Measurements from ENCODE around the gene BCAS4. TPM values are rescaled to one million over a fixed set of nuclear protein-coding genes. Genes with fewer than 3 reads are reported as not detected.

Gene BCAS4
- total RNA-seq, 1 donor from 2014 or later = 3.0 TPM

- intact Hi-C loops (cut with DNase I) = no loop called here
- no peak for DNase-seq (ENCODE audit: low spot score)
Observed at GRCh38 chr20:50844430-50845100, 49.7 kb downstream of the BCAS4 start.

GRCh38 chr20:50845566-50846215 is 50.8 kb downstream of the BCAS4 start:
- no peak for DNase-seq (ENCODE audit: low spot score)
- intact Hi-C loops (cut with DNase I) = no loop called here

DNA sequence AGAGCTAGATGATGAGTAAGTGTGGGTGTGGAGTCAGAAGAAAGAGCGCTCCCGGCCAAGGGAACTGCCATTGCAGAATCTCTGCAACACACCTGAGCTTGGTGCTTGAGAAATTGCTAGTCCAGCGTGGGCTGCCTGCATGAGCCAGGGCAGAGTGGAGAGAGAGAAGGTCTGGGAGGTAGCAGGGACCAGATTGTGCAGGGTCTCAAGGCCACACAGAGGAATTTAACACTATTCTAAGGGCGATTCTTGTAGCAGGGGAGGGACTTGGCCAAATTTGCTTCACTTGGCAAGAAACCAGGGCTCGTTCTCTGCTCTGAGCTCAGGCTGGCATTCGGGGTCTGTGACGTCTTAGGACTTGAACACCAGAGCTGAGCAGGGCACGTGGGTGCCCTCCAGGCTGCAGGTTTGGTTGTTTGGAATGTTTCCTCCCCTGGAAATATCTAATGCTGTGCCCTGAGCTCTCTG is 53.5 kb downstream of the BCAS4 start:
- intact Hi-C loops (cut with DNase I) = no loop called here
- DNase-seq (ENCODE audit: low spot score) = no peak

GRCh38 chr20:50848846-50849673 is 54.2 kb downstream of the BCAS4 start:
- intact Hi-C loops (cut with DNase I) = no loop called here

GRCh38 chr20:50850721-50851286 is 55.9 kb downstream of the BCAS4 start:
- intact Hi-C loops (cut with DNase I) = no loop called here
- no peak for DNase-seq (ENCODE audit: low spot score)

More at GRCh38 chr20:50848846-50849673, 54.2 kb downstream of the BCAS4 start:
- DNase-seq (ENCODE audit: low spot score) = no peak

DNA sequence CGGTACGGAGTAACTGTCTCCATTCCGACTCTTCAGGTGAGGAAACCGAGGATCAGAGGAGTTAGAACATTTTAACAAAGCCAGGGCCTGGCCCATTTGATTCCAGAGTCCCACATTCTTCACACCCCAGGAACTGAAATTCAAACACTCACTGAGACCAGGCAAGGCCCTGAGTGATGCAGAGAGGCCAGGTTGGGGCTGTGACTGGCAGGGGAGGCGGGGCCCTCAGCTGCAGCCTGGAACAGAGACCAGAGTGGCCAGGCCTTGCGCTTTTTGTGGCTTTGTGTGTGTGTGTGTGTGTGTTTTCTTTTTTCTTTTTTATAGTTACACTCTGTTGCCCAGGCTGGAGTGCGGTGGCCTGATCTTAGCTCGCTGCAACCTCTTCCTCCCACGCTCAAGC is 57.2 kb downstream of the BCAS4 start:
- intact Hi-C loops (cut with DNase I) = no loop called here
- no peak for DNase-seq (ENCODE audit: low spot score)

DNA sequence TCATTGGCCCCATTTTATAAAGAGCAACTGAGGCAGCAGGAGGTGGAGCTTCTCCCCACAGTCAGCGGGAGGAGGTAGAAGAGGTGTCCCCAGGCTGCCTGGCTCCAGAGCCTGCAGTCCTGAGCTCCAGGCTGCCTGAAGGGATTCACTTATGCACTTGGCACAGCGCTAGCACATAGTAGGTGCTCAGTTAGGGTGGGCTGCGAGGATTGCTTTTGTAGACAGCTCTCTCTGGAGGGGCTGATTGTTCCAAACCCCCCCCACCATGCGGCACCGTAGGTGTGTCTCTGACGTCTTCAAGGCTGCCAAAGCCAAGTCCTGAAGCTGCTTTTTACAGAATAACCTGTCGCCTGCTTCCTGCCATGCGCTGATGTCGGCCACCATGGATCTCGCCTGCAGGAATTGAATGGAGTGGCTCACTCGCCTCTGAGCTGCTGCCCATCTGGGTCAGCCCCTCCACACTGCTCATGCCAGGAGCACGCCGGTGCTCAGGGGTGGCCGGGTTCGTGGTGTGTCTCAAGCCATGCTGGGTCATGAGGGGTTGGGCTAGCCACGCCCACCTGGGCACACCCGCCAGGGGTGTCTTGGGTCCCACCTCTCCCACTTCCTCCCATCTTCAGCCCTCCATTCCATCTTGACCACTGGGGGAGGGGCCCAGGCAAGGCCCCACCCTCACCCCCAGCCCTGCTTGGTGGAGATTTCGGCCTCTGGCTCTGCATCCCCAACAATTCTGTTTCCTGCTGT is 59.8 kb downstream of the BCAS4 start:
- DNase-seq (ENCODE audit: low spot score) = no peak
- intact Hi-C loops (cut with DNase I) = no loop called here

DNA sequence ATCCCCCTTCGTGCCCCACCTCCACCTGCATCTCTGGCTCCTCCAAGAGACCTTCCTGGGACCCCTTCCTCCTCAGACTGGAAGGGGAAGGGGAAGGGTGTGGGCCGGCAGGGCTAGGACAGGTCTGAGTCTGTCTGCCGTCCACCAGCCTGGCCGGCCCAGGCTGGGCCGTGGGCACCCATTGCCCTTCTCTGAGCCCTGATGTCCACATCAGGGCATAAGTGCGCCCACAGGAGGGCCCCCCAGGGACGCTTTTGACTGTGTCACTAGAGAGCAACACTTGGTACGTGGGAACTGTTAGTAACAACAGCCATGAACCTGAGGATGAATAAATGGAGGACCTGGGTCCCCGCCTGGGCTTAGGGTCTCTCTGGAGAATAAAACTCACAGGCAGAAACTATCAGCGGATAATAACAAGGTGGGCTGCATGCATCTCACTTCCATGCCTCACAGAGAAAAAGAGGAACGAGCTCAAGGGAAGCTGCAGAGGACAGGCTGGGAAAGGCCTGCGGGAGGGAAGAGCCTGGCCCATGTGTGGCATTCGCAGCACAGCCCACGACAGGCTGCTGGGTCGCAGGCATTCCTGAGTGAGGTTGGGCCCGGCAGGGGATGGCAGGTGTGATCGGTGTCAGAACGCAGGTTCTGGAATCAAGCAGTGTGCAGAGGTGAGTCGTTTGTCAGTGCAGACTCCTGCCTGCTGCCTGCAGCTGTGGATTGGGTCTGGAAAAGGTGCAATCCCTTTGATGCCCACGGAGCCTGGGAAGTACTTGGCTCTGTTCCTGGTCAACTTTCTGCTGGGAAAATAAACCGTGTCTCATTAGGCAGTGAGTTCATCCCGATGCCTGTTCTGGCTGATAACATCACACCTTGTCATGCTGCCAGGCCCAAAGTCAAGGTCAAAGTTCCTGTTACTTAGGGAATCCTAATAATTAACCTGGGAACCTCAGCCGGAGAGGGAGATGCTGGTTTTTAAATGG is 60.9 kb downstream of the BCAS4 start:
- intact Hi-C loops (cut with DNase I) = no loop called here
- no peak for DNase-seq (ENCODE audit: low spot score)

GRCh38 chr20:50856475-50857041 is 61.7 kb downstream of the BCAS4 start:
- DNase-seq (ENCODE audit: low spot score) = no peak
- intact Hi-C loops (cut with DNase I) = no loop called here

GRCh38 chr20:50857348-50857747 is 62.5 kb downstream of the BCAS4 start:
- DNase-seq (ENCODE audit: low spot score) = no peak
- intact Hi-C loops (cut with DNase I) = no loop called here

DNA sequence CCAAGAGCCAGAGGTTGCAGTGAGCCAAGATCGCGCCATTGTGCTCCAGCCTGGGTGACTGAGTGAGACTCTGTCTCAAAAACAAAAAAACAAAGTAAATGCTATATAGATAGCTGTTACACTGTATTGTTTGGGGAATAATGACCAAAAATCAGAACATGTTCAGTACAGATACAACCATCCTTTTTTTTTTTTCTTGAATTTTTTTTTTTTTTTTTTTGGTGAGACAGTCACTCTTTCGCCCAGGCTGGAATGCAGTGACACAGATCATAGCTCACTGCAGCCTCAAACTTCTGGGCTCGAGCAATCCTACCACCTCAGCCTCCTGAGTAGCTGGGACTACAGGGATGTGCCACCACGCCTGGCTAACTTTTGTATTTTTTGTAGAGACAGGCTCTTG is 63.7 kb downstream of the BCAS4 start:
- intact Hi-C loops (cut with DNase I) = no loop called here
- no peak for DNase-seq (ENCODE audit: low spot score)

DNA sequence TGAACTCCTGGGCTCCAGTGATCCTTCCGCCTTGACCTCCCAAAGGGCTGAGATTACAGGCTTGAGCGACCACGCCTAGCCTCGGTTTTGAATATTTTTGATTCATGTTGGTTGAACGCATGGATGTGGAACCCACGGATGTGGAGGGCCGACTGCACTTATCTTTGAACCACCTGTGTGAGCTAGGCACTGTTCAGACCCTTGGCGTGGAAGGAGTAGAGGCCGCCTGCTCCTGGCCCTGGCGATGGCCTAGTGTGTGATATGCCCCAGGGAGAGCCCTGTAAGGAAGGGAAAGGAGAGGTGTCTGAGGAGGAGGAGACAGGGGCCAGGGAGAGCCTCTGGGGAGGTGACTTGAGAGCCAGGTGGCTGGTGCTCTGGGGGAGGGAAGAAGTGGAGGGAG is 64.3 kb downstream of the BCAS4 start:
- DNase-seq (ENCODE audit: low spot score) = no peak
- intact Hi-C loops (cut with DNase I) = no loop called here

DNA sequence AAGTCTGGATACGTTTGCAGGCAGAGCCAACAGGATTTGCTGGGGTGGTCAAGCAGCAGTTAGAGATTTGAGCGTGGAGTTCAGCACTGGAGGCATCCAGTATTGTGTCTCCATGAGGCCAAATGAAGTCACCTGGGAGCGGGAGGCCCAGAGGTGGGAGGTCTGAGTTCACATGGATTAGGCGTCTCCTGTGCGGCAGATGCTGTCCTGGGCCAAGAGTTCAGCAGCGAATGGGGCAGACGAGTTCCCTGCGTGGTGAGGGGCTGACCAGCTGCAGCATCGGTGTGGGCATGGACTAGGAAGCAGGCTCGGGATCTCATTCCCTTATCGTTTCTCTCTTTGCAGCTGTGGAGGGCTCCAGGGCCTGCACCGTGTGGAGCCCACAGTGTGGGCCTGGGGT is 66.2 kb downstream of the BCAS4 start:
- intact Hi-C loops (cut with DNase I) = no loop called here
- DNase-seq (ENCODE audit: low spot score) = no peak

DNA sequence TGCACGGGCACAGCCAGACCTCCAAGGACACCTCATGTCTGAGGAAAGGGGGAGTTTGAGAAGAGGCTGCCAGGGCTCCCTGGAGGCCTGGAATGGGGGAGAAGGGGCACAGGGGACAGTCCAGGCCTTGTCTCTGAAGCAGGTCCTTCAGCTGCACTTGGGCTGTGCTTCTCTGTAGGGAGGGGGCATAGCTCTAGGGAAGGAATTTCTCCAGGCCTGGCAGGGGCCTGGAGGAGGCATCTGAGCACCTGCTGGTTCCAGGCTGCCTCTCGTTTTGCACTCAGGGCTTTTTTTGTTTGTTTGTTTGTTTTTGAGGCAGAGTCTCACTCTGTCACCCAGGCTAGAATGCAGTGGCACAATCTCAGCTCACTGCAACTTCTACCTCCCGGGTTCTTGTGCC is 67.7 kb downstream of the BCAS4 start:
- intact Hi-C loops (cut with DNase I) = no loop called here

GRCh38 chr20:50865114-50865513 is 70.3 kb downstream of the BCAS4 start:
- DNase-seq (ENCODE audit: low spot score) = no peak
- intact Hi-C loops (cut with DNase I) = no loop called here

More for the DNA sequence above, 67.7 kb downstream of the BCAS4 start:
- no peak for DNase-seq (ENCODE audit: low spot score)

DNA sequence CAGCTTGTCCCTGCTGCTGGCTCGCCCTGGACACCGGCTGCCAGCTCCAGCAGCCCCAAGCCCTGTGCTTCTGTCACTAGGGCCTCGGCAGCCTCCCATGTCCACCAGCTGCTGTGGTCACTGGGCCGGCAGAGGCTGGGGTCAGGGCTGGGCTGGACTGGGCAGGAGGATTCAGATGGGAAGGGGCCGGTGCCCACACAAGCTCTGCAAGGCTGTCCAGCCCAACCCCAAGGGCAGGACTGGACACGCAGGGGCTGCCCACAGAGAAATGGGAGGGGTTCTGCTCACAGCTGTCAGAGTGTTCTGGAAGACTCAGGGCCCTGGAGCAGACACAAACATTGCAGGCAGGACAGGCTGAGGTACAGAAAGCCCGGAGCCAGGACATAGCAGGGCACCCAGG is 70.7 kb downstream of the BCAS4 start:
- no peak for DNase-seq (ENCODE audit: low spot score)
- intact Hi-C loops (cut with DNase I) = no loop called here

DNA sequence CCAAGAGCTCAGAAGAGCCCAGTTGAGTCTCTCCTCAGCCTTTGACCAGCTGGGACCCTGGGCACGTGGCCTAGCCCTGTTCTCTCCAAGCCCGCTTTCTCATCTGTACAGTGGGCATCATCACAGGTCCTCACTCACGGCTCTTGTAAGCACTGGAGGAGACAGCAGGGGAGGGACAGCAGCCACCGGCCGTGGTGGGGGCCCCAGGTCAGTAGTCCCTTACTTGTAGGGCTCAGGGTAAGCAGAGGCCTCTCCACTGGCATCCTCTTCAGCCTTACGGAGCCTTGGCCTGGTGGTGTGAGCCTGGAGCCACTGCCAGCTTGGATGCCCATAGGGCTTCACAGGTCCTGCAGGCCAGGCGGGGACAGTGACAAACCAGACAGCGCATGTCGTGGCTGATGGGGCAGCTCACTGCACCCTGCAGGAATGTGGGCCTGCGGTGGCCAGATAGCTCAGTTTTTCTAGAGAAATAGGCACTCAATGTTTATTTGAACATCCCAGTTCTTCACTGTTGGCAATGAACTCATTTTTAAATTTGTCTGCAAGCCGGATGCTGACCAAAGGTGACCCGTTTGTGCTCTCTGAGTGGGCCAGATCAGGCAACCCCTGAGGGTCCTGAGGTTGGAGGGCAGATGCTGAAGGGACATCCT is 71.3 kb downstream of the BCAS4 start:
- intact Hi-C loops (cut with DNase I) = no loop called here
- DNase-seq (ENCODE audit: low spot score) = no peak

GRCh38 chr20:50866831-50867230 is 72.0 kb downstream of the BCAS4 start:
- intact Hi-C loops (cut with DNase I) = no loop called here

More at GRCh38 chr20:50866831-50867230, 72.0 kb downstream of the BCAS4 start:
- DNase-seq (ENCODE audit: low spot score) = no peak

Data from cardiac septum (tissue), 1 donor.